ENCODE results near the gene TSPAN33.

DNA sequence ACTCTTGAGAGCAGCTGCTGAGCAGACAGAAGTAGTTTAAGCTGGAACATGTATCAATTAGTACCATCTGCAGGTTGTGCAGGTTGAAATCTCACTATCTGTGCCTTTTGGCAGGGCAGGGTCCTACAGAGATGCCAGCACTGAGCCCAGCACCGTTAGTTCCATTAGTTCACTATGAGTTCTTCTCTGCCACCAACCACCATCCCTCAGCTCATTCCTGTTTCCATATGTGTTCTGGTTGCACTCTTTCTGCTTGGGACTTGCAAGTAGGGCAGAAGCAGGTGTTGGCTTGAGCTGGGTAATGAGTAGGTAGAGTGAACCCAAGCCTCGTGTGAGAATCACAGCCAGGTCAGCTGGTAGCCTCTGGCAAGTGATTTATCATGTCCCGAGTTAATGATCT lies 46.8 kb downstream of the TSPAN33 start:
- TF ChIP-seq, protein P1, sequence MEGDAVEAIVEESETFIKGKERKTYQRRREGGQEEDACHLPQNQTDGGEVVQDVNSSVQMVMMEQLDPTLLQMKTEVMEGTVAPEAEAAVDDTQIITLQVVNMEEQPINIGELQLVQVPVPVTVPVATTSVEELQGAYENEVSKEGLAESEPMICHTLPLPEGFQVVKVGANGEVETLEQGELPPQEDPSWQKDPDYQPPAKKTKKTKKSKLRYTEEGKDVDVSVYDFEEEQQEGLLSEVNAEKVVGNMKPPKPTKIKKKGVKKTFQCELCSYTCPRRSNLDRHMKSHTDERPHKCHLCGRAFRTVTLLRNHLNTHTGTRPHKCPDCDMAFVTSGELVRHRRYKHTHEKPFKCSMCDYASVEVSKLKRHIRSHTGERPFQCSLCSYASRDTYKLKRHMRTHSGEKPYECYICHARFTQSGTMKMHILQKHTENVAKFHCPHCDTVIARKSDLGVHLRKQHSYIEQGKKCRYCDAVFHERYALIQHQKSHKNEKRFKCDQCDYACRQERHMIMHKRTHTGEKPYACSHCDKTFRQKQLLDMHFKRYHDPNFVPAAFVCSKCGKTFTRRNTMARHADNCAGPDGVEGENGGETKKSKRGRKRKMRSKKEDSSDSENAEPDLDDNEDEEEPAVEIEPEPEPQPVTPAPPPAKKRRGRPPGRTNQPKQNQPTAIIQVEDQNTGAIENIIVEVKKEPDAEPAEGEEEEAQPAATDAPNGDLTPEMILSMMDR (IDR thresholded peaks at IDR 0.05), result no peak
- TF ChIP-seq EP300 (IDR thresholded peaks at IDR 0.05; ENCODE audit: low read depth), result no peak
- TF ChIP-seq POLR2A (IDR thresholded peaks at IDR 0.05), result no peak
- no peak for TF ChIP-seq POLR2AphosphoS5 (IDR thresholded peaks at IDR 0.05)
